ENCODE measurements around the gene ZNF675.
"Not testable (repeated sequence)": the region's sequence is repeated elsewhere in the genome, so short reads cannot be mapped to it uniquely, and the experiment has no call there.

DNA sequence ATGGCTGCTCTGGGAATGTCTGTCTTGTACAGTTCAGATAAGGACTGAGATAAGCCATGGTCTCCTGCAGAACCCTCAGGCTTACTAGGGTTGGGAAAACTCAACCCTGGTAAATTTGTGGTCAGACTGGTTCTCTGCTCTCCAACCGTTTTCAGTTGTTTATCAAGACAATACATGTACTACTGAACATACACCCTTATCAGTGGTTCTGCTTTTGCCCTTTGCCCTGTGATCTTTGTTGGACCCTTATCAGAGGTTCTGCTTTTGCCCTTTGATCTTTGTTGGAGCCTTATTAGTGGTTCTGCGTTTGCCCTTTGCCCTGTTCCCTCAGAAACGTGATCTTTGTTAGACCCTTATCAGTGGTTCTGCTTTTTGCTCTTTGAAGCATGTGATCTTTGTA, 37.2 kb downstream of the ZNF675 start:
- TF ChIP-seq, protein P1, sequence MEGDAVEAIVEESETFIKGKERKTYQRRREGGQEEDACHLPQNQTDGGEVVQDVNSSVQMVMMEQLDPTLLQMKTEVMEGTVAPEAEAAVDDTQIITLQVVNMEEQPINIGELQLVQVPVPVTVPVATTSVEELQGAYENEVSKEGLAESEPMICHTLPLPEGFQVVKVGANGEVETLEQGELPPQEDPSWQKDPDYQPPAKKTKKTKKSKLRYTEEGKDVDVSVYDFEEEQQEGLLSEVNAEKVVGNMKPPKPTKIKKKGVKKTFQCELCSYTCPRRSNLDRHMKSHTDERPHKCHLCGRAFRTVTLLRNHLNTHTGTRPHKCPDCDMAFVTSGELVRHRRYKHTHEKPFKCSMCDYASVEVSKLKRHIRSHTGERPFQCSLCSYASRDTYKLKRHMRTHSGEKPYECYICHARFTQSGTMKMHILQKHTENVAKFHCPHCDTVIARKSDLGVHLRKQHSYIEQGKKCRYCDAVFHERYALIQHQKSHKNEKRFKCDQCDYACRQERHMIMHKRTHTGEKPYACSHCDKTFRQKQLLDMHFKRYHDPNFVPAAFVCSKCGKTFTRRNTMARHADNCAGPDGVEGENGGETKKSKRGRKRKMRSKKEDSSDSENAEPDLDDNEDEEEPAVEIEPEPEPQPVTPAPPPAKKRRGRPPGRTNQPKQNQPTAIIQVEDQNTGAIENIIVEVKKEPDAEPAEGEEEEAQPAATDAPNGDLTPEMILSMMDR (IDR thresholded peaks at IDR 0.05; ENCODE audit: low read depth, low read length, missing input control): not testable (repeated sequence)
- not testable (repeated sequence) for TF ChIP-seq EGR1 (IDR thresholded peaks at IDR 0.05; ENCODE audit: low read depth in 2 of 2); RAD21 (IDR thresholded peaks at IDR 0.05); JUND (IDR thresholded peaks at IDR 0.05); GABPA (IDR thresholded peaks at IDR 0.05 in 1 of 2, conservative IDR thresholded peaks at IDR 0.05 in 1 of 2); NR2F2 (IDR thresholded peaks at IDR 0.05); TAF1 (conservative IDR thresholded peaks at IDR 0.05)
- TF ChIP-seq, protein P2, sequence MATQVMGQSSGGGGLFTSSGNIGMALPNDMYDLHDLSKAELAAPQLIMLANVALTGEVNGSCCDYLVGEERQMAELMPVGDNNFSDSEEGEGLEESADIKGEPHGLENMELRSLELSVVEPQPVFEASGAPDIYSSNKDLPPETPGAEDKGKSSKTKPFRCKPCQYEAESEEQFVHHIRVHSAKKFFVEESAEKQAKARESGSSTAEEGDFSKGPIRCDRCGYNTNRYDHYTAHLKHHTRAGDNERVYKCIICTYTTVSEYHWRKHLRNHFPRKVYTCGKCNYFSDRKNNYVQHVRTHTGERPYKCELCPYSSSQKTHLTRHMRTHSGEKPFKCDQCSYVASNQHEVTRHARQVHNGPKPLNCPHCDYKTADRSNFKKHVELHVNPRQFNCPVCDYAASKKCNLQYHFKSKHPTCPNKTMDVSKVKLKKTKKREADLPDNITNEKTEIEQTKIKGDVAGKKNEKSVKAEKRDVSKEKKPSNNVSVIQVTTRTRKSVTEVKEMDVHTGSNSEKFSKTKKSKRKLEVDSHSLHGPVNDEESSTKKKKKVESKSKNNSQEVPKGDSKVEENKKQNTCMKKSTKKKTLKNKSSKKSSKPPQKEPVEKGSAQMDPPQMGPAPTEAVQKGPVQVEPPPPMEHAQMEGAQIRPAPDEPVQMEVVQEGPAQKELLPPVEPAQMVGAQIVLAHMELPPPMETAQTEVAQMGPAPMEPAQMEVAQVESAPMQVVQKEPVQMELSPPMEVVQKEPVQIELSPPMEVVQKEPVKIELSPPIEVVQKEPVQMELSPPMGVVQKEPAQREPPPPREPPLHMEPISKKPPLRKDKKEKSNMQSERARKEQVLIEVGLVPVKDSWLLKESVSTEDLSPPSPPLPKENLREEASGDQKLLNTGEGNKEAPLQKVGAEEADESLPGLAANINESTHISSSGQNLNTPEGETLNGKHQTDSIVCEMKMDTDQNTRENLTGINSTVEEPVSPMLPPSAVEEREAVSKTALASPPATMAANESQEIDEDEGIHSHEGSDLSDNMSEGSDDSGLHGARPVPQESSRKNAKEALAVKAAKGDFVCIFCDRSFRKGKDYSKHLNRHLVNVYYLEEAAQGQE (IDR thresholded peaks at IDR 0.05): not testable (repeated sequence)
- TF ChIP-seq, protein P3, sequence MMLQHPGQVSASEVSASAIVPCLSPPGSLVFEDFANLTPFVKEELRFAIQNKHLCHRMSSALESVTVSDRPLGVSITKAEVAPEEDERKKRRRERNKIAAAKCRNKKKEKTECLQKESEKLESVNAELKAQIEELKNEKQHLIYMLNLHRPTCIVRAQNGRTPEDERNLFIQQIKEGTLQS (IDR thresholded peaks at IDR 0.05): not testable (repeated sequence)

Measured in liver (tissue), 3 donors.